Muscle layer of colon (tissue), 2 donors: Measurements from ENCODE around the gene NCOA3.

ENCODE experiments used
- H3K27ac ChIP-seq: one replicate; pipeline ENCODE4 v1.7.0; 2013; ENCODE audit warnings: low read depth, mild to moderate bottlenecking, low read length, moderate library complexity
- H3K27me3 ChIP-seq, 2 donors: one replicate each; pipeline ENCODE4 v1.7.0; 2013; ENCODE audit warnings: low read length in 2 of 2, mild to moderate bottlenecking in 2 of 2; ENCODE audit not compliant: insufficient read depth in 2 of 2, control insufficient read depth in 1 of 2
- H3K36me3 ChIP-seq: one replicate; pipeline ENCODE4 v1.7.0; 2013; ENCODE audit warnings: mild to moderate bottlenecking, low read length; ENCODE audit not compliant: insufficient read depth
- H3K4me1 ChIP-seq: one replicate; pipeline ENCODE4 v1.7.0; 2013; ENCODE audit warnings: mild to moderate bottlenecking, low read length; ENCODE audit not compliant: insufficient read depth
- H3K4me3 ChIP-seq, 2 donors: one replicate each; pipeline ENCODE4 v1.7.0; 2013; ENCODE audit warnings: low read length in 2 of 2, low read depth in 1 of 2, mild to moderate bottlenecking in 1 of 2, moderate library complexity in 1 of 2
- H3K9ac ChIP-seq: one replicate; pipeline ENCODE4 v1.7.0; 2013; ENCODE audit warnings: low read length
- H3K9me3 ChIP-seq: one replicate; pipeline ENCODE4 v1.7.0; 2013; ENCODE audit warnings: mild to moderate bottlenecking, low read length
- donor health status: abdominal sarcoma.
- donor health status: Adenocarcinoma of cecum.

NCOA3 gene

DNA sequence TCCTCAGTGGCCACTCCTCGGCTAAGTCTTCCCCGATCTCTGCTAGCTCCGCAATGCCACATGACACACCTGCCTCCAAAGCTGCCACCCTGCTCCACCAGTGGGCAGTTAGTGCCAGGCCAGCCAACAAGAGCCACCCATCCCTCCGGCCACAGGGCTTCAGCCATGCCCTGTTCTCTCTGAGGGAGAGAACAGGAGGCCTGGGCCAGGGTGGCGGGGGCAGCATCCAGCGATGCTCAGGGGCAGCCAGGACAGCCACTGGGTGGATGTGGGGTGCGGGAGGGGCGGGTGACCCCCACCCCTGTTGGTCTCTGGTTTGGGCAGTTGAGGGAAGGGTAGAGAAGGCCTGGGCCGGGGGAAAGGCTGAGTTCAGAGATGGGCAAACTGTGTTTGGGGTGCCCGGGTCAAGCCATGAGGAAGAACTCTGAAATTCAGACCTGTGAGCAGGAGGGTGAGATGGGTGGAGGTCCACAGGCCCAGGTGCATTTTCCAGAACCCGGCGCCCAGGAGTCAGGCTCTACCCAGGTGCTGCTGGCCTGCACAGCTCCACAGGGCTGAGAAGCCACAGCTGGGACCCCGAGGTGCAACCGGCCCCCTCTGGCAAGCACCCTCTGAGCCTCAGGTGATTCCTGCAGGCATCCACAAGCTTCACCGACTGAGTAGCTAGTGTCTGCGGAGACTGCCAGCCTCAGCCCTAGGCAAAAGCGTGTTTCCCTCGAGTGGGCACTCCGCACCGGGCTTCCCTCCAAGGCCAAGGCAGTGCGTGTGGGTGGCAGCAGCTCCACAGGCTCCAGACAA, 192.5 kb downstream of the NCOA3 start:
- H3K27me3 ChIP-seq = no peaks in the 10 kb centered on the region
- no peak overlapping the region for H3K27ac ChIP-seq
- no peak overlapping the region for H3K4me3 ChIP-seq
- H3K9ac ChIP-seq = no peak overlapping the region
- H3K9me3 ChIP-seq = peaks cover 12% of the 10 kb centered on the region
- peaks cover 10% of the 10 kb centered on the region for H3K36me3 ChIP-seq
- no peaks in the 10 kb centered on the region for H3K4me1 ChIP-seq

DNA sequence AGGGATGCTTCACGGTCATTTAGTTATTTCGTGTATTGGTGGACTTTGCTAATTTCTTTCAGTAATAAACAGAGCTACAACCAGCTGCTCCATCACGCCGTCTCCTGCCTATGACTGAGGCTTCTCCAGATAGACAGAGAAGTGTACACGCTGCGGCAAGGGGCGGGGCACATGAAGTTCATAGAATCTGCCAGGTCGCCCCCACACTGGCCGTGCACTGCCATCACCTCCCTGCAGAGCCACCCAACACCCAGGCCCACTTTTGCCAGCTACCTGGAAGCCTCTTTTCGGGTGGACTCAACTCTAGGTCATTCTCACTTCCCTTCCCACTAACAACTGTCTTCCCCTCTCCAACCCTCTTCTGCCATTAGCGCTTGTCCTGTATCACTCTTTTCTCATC, 195.2 kb downstream of the NCOA3 start:
- Histone ChIP-seq H3K36me3 (no peaks in the 10 kb centered on the region), H3K27me3 (no peaks in the 10 kb centered on the region), H3K4me1 (no peaks in the 10 kb centered on the region), H3K4me3 (no peak overlapping the region), H3K9ac (no peak overlapping the region), H3K9me3 (peaks cover under 1% of the 10 kb centered on the region), H3K27ac (no peak overlapping the region)

DNA sequence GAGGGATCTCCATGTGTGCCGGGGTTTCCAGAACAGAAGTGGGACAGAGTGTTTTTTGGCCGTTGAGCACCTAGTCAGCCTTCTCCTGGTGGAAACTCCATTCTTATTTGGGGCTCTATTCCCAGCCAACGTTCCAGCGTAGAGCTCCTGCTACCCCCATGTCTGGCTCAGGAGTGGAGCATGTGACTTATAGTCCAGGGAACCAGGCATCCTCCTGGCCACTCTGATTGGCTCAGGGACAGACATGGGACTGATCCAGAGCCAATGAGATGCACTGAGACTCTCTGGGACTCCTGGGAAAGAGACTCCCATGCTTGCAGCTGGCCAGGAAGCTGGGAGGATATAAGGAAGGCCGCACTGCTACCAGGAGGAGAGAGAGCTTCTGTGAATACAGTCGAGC, 196.5 kb downstream of the NCOA3 start:
- H3K9me3 ChIP-seq = no peaks in the 10 kb centered on the region
- H3K9ac ChIP-seq = no peak overlapping the region
- no peak overlapping the region for H3K4me3 ChIP-seq
- no peaks in the 10 kb centered on the region for H3K36me3 ChIP-seq
- no peak overlapping the region for H3K27ac ChIP-seq
- H3K27me3 ChIP-seq = no peaks in the 10 kb centered on the region
- H3K4me1 ChIP-seq = no peaks in the 10 kb centered on the region

DNA sequence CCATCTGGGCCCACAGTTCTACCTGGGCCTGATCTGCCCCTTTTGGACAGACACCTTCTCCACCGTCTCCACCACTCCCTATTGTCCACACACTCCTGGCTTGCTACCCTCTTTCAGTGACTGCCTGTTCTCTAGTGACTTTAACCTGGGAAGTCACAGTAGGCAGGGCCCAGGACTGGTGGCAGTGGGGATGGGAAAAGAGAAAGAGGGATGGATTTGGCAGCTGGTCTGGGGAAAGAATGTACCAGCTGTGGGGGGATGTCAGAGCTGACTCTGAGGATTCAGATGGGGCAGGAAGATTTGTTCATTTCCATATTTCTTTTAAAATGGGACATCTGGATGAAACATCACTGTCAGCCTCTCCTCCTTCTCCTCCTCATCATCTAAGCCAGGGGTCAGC, 198.1 kb downstream of the NCOA3 start:
- Histone ChIP-seq H3K4me3 (no peak overlapping the region), H3K27me3 (no peaks in the 10 kb centered on the region), H3K4me1 (peaks cover 2% of the 10 kb centered on the region), H3K36me3 (no peaks in the 10 kb centered on the region), H3K9me3 (no peaks in the 10 kb centered on the region), H3K27ac (no peak overlapping the region), H3K9ac (no peak overlapping the region)

DNA sequence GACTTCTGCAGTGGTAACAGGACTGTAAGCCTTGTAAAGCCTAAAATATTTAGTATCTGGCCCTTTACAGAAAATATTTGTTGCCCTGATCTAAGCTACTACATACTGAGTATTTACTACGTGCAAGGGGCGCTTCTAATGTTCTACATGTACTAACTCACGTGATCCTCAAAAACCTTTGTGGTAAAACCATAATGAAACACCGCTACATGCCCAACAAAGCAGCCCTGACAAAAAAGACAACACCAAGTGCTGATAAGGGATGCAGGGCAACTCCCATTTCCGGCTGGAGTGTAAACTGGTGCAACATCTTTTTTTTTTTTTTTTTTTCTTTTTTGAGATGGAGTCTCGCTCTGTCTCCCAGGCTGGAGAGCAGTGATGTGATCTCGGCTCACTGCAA, 198.6 kb downstream of the NCOA3 start:
- Histone ChIP-seq H3K4me3 (no peak overlapping the region), H3K4me1 (peaks cover 7% of the 10 kb centered on the region), H3K9ac (no peak overlapping the region), H3K27me3 (no peaks in the 10 kb centered on the region), H3K9me3 (no peaks in the 10 kb centered on the region), H3K27ac (no peak overlapping the region), H3K36me3 (no peaks in the 10 kb centered on the region)

DNA sequence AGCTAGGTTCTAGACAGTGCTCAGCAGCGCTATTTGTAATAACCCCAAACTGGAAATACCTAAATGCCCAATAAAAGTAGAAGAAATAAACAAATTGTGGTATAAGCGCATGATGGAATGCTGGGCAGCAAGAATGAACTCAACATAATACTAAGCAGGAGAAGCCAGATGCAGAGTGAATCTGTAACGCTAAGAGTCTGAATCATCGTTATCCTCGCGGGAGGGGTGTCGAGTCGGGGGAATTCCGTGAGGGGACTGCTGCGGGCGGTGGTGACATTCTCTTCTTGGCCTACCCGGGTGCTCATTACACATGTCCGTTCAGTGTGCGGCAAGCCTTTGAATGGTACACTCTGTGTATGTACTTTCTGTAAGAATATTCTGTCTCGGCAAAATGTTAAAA, 199.9 kb downstream of the NCOA3 start:
- no peaks in the 10 kb centered on the region for H3K27me3 ChIP-seq
- no peak overlapping the region for H3K27ac ChIP-seq
- no peak overlapping the region for H3K9ac ChIP-seq
- no peaks in the 10 kb centered on the region for H3K36me3 ChIP-seq
- peaks cover 10% of the 10 kb centered on the region for H3K4me1 ChIP-seq
- no peak overlapping the region for H3K4me3 ChIP-seq
- H3K9me3 ChIP-seq = no peaks in the 10 kb centered on the region

DNA sequence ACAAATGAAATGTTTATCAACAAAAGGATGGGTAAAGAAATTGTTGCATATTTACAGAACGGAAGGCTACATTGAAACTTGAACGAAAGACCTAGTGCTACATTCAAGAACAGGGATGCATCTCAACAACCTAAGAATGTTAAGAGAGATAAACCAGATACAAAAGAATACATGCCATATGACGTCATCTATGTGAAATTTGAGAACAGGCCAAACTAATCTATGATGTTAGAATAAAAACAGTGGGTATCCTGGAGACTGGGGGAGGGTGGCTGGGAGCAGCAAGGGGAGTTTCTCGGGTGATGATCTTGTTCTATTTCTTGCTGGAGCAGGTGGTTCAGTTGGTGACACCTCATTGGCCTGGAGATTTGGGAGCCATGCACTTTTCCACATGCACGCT, 202.1 kb downstream of the NCOA3 start:
- Histone ChIP-seq H3K4me1 (peaks cover 10% of the 10 kb centered on the region), H3K9ac (no peak overlapping the region), H3K9me3 (no peaks in the 10 kb centered on the region), H3K36me3 (no peaks in the 10 kb centered on the region), H3K27ac (no peak overlapping the region), H3K4me3 (no peak overlapping the region), H3K27me3 (no peaks in the 10 kb centered on the region)

DNA sequence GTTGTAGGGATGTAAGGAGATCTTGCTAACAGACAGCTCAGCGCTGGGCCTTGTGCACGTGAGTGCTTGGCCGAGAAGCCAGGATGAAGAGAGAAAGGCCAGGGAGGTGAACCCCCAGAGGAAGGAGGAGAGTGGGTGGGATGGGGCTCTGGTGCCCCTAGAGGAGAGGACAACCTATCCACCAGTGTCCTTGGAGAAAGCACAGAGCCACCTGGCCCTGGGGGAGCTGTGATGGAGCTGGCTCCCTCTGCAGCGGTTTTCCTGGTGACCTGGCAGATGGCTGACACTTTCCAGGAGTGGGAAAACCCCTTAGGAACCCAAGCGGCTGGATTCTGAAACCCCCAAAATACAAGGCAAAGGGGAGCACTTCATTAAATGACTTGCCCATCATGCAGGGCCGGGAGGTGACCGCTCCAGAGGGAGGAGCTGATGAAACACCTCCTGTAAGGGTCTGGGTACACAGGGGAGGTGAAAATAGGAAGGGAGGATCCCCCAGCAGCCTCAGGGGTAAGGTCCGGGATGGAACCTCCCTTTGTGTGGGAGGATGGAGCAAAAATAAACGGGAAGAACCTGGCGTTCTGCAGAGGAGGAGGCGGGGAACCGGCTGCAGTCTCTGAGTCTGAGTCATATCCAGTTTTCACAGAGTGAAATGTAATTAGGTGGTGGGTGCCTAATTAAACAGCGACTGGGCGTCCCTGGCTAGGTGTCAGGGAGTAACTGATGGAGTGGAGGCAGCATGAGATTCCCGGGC, 203.2 kb downstream of the NCOA3 start:
- Histone ChIP-seq H3K36me3 (no peaks in the 10 kb centered on the region), H3K9ac (no peak overlapping the region), H3K27ac (no peak overlapping the region), H3K4me1 (peaks cover 10% of the 10 kb centered on the region), H3K4me3 (no peak overlapping the region), H3K9me3 (no peaks in the 10 kb centered on the region), H3K27me3 (no peaks in the 10 kb centered on the region)

DNA sequence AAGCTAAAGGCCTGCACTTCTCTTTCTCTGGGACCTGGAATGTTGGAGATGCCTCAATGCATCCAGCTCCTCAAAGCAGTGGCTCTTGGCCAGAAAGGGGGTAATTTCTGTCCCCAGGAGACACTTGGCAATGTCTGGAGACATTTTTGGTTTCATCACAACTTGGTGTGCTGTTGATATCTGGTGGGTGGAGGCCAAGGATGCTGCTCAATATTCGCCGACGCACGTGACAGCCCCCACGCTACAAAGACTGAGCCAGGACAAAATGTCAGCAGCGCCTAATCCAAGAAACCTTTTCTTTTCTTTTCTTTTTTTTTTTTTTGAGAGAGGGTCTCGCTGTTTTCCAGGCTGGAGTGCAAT, 203.8 kb downstream of the NCOA3 start:
- no peak overlapping the region for H3K27ac ChIP-seq
- H3K4me3 ChIP-seq = no peak overlapping the region
- H3K9me3 ChIP-seq = no peaks in the 10 kb centered on the region
- H3K36me3 ChIP-seq = no peaks in the 10 kb centered on the region
- H3K4me1 ChIP-seq = peaks cover 10% of the 10 kb centered on the region
- H3K9ac ChIP-seq = no peak overlapping the region
- H3K27me3 ChIP-seq = no peaks in the 10 kb centered on the region

DNA sequence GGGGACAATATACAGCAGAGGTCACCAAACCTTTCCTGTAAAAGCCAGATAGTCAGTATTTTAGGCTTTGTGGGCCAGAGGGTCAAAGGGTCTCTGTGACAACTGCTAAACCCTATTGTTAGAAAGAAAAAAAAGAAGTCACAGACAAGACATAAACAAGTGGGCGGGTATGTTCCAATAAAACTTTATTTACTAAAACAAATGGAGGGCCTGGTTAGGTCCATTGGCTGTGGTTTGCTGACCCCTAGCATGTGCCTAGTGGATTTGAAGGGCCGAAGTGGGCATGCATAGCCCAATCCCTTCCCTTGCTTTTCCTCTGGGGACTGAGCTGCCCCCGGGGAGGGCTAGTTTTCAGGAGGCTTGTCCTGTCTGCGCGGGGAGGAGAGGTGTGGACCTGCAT, 204.7 kb downstream of the NCOA3 start:
- no peaks in the 10 kb centered on the region for H3K36me3 ChIP-seq
- H3K27ac ChIP-seq = no peak overlapping the region
- no peak overlapping the region for H3K9ac ChIP-seq
- H3K9me3 ChIP-seq = no peaks in the 10 kb centered on the region
- no peak overlapping the region for H3K4me3 ChIP-seq
- no peaks in the 10 kb centered on the region for H3K27me3 ChIP-seq
- H3K4me1 ChIP-seq = peaks cover 10% of the 10 kb centered on the region
